Fibroblast of mammary gland (primary cell): ENCODE results near the gene KLHL29.
A peak's percentile ranks its signal among the peaks of the same experiment; 100 is the strongest.

ENCODE experiments used
- DNase-seq: peaks from one replicate; pipeline ENCODE4 v3.0.0-alpha.2; 2010; ENCODE audit warnings: low read depth
- H3K4me3 ChIP-seq: 2 replicates; pipeline ENCODE4 v1.5.1; 2011; ENCODE audit warnings: low read depth, mild to moderate bottlenecking, low read length, moderate library complexity; ENCODE audit not compliant: control insufficient read depth
- CTCF ChIP-seq: conservative IDR thresholded peaks from 2 replicates; pipeline ENCODE4 v1.5.1; 2011; ENCODE audit warnings: low read depth, low read length, inconsistent platforms; ENCODE audit not compliant: control insufficient read depth, insufficient read depth

Gene KLHL29

GRCh38 chr2:23697256-23698075 lies 312.5 kb downstream of the KLHL29 start:
- TF ChIP-seq CTCF: no peak
- peak; percentile 19 for DNase-seq
- H3K4me3 ChIP-seq: no peak overlapping the region

GRCh38 chr2:23698116-23698693 lies 313.2 kb downstream of the KLHL29 start:
- no peak for TF ChIP-seq CTCF
- H3K4me3 ChIP-seq: no peak overlapping the region
- no peak for DNase-seq

GRCh38 chr2:23698721-23699579 lies 314.0 kb downstream of the KLHL29 start:
- TF ChIP-seq CTCF: no peak
- DNase-seq: no peak
- no peak overlapping the region for H3K4me3 ChIP-seq

- no peak for DNase-seq
- no peak for TF ChIP-seq CTCF
- no peak overlapping the region for H3K4me3 ChIP-seq
These were observed 314.6 kb downstream of the KLHL29 start for GRCh38 chr2:23699580-23699925.

- no peak for DNase-seq
- no peak overlapping the region for H3K4me3 ChIP-seq
- no peak for TF ChIP-seq CTCF
These were observed 315.6 kb downstream of the KLHL29 start for GRCh38 chr2:23700627-23701026.

GRCh38 chr2:23703037-23703582 lies 318.1 kb downstream of the KLHL29 start:
- no peak for DNase-seq
- no peak overlapping the region for H3K4me3 ChIP-seq
- no peak for TF ChIP-seq CTCF
